Measurements from ENCODE around the gene SMARCAD1.
"Not testable (repeated sequence)": the region's sequence is repeated elsewhere in the genome, so short reads cannot be mapped to it uniquely, and the experiment has no call there.

DNA sequence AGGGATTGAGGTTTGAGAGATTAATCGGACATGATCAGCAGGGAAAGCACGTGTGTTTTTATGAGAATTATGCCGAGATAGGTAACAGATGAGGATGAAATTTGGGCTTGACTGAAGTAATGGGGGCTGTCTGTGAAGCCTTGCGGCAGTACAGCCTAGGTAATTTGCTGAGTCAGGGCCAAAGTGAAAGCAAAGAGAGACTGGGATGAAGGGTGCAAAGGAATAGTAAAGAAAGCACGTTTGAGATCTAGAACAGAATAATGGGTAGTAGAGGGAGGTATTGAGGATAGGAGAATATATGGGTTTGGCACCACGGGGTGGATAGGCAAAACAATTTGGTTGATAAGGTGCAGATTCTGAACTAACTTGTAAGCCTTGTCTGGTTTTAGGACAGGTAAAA is 87.8 kb downstream of the SMARCAD1 start:
- TF ChIP-seq, protein P1, sequence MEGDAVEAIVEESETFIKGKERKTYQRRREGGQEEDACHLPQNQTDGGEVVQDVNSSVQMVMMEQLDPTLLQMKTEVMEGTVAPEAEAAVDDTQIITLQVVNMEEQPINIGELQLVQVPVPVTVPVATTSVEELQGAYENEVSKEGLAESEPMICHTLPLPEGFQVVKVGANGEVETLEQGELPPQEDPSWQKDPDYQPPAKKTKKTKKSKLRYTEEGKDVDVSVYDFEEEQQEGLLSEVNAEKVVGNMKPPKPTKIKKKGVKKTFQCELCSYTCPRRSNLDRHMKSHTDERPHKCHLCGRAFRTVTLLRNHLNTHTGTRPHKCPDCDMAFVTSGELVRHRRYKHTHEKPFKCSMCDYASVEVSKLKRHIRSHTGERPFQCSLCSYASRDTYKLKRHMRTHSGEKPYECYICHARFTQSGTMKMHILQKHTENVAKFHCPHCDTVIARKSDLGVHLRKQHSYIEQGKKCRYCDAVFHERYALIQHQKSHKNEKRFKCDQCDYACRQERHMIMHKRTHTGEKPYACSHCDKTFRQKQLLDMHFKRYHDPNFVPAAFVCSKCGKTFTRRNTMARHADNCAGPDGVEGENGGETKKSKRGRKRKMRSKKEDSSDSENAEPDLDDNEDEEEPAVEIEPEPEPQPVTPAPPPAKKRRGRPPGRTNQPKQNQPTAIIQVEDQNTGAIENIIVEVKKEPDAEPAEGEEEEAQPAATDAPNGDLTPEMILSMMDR (IDR thresholded peaks at IDR 0.05), result not testable (repeated sequence)
- not testable (repeated sequence) for TF ChIP-seq POLR2A (IDR thresholded peaks at IDR 0.05)
